Urothelium cell line (cell line): ENCODE data around the gene SDK2.
"Not testable (repeated sequence)": the region's sequence is repeated elsewhere in the genome, so short reads cannot be mapped to it uniquely, and the experiment has no call there.

ENCODE experiments used
- DNase-seq: peaks from one replicate; pipeline ENCODE4 v3.0.0; 2011; ENCODE audit warnings: low spot score, mixed read lengths
- FAIRE-seq: peaks from 2 replicates; lab custom pipeline; 2011; peaks lifted over from hg19 to GRCh38; lab: Jason Lieb, UNC

The SDK2 gene

DNA sequence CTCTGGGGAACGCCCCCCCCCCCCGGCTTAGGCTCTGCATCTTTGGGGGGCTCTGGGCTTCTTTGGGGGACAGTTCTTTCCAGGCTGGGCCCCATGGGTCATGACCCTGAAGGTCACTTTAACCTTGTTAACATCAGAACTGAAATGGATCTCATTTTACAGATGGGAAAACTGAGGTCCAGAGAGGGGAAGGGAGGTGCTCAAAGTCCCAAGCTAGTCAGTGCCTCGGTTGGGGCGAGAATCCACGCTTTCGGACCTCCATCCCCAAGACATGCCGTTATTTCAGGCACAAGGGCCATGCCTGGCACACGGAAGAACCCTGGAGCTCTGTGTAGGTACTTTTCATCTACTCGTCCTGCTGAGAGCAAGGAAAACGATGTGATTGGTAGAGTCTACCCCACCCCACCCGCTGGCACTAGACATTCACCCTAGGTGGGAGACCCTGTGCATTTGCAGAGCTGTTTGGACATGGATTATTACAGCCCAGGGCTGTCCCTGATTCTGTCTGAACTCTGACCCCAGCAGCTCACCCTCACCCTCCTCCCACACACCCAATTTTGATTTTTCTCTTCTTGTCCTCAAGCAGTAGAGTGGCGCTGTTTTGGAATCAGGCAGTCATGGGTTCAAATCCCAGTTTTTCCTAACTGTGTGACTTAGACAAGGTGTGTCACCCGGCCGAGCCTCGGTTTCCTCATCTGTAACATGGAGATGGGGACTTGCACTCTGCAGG, 177.4 kb downstream of the SDK2 start:
- FAIRE-seq (peak; percentile 48), DNase-seq (no peak)

DNA sequence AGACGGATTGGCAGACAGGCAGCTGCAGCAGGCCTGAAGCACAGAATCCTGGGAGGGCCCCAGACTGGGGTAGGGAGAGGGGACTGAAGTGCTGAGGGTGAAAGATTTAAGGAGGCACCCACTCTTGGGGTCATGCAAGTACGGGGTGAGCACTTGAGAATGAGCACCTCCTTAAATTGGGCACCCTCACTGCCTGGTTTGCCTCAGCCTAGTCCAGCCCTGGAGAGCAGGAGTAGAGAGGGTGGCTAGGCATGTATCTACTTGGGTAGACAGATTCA, 178.4 kb downstream of the SDK2 start:
- FAIRE-seq, result no peak

DNA sequence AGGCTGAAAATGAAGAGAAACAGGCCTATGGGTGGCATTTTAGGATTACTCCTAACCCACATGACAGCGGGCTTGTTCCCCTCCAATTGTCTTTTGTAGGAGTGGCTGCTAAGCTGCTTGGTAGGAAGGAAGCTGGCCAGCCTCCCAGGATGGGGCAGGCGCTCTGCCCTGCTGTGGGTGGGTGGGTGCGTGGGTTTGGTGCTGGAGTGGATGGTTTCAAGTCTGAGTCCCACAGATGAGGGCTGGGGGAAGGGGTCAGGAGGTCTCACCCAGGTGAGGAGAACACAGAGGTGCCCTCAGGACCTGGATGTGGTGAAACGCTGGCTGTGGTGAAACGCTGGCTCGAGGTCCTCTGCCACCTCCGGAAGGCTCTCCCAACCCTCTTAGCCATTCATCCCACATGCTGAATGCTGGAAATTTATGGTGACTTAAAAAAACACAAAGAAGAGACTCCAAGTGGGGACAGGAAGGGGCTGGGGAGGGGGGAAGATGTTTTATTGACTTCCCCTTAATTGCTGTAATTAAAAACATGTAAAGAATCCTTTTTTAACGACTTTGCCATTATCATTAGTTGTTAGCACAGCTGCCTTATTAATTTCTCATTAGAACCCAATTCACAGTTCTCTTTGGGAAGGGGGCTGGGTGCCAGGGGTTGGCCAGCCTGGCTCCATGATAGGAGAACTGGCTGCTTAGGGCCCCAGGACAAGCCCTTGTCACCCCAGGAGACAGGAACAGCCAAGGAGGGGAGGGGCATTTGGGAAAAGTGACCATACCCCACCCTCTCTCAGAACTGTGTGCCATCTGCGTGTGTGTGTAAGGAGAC, 178.9 kb downstream of the SDK2 start:
- FAIRE-seq (peak; percentile 70), DNase-seq (no peak)

More for the DNA sequence above, 178.4 kb downstream of the SDK2 start:
- no peak for DNase-seq

DNA sequence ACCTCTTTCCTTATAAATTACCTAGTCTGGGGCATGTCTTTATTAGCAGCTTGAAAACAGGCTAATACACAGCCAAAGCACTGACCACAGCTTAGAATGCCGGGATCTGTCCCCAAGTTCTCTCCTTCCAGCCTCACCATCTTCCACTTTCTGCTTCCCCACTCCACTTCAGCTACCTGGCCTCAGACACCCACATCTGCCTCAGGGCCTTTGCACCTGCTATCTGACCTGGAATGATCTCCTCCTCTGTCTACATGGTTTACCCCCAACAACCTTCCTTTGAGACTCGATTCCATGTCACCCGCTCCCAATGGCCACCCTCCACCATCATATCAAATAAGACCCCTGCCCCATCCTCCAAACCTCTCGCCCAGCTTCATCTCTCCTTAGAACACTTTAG, 179.8 kb downstream of the SDK2 start:
- FAIRE-seq (no peak), DNase-seq (no peak)

DNA sequence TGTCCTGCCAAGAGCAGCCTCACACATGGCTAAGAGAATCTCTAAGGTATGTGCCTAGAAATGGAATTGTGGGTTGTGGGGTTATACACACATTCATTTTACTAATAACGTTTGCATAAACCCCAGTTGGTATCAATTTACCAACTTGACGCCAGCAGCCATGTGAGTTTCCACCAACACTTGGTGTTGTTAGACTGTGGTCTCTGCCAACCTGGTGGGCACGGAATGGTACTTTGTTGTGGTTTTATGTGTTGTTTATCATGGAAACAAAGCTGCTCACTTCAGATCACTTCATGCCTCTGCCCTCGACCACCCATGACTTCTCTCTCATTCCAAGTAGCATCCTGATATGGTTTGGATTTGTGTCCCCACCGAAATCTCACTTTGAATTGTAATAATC, 180.4 kb downstream of the SDK2 start:
- FAIRE-seq (peak; percentile 96), DNase-seq (no peak)

DNA sequence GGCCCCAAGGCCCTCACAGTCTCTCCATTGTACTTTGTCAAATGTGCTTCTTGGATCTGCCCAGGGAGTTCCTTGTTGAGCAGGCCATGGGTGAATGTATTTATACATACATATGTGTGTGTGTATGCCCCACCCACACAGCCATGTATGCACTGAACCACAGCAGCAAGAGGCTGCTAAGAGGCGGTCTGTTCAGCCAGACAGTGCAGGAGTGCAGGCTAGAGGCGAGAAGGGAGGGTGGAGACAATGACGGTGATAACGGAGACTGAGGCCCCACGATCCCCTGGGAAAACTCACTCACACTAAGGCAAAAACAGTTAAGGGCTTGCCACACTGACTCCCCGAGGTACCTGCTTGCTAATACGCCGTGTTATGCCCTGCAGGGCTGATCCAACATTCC, 181.4 kb downstream of the SDK2 start:
- DNase-seq (no peak), FAIRE-seq (peak; percentile 9)

DNA sequence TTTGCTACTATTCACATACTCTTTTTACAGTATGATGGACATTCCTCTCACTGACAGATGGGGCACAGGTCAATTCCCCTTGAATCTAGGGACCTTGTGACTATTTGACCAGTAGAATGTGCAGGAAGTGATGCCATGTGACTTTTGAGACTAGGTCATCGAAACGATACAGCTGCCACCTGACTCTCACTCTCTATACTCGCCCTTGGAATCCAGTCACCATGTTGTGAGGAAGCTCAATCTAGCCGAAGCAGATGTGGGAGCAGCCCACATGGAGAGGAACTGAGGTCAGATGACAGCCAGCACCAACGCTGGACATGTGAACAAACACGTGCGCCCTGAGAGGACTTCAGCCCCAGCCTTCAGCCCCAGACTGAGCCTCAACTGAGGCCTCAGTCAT, 184.3 kb downstream of the SDK2 start:
- FAIRE-seq (no peak), DNase-seq (no peak)

DNA sequence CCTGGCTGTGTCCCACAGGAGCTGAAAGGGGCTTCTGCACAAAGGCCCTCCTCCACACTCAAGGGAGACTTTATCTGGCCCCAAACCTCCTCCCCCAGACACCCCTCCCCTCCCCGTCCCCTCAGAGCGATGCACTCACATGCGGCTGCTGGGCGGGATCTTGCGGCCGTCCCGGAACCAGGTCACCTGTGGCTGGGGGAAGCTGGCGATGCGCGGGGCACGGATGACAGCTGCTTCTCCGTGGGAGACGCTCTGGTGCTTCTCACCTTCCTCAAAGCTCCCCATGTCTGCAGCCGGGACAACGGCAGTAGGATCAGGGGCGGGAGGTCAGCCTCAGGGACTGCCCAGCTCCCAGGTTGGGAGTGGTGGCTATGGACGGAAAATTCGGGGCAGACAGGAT, 188.5 kb downstream of the SDK2 start:
- DNase-seq, result no peak
- FAIRE-seq, result no peak

DNA sequence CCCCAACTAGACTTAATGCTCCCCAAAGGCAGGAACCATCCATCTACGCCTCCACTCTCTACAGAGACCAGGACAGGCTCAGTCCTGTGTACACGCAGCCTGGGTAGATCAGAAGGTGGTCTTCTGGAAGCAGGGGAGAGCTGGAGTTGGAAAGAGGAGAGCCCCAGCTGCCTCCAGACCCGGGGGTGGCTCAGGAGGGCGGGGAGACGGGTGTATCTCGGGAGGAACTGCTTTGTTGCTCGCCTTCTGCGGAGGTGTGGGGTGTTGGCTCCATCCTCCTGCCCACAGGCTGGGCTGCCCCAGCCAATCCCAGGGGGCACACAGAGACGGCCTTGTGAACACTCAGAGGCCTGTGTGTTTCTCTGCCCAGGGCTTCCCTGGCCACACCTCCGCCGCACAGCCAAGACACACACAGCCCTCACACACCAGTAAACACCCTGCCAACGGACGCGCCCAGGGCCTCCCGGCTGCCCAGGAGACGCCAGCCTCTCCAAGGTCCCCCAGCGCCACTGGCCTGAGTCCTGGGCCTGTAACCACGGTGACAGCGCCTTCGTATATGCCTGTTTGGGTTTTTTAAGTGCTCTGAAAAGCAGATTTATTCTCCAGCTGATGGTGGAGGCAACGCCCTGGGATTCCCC, 189.1 kb downstream of the SDK2 start:
- DNase-seq (no peak), FAIRE-seq (peak; percentile 17)

DNA sequence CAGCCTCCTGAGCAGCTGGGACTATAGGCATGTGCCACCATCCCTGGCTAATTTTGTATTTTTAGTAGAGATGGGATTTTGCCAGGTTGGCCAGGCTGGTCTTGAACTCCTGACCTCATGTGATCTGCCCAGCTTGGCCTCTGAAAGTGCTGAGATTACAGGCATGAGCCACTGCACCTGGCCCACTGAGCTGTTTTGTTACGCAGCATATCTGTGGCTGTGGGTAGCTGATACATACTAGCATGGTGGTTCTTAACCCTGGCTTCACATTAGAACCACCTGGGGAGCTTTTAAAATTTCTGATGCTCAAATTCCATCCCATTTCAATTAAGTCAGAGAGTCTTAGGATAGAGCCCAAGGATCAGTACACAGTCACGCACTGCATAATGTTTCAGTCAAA, 190.8 kb downstream of the SDK2 start:
- not testable (repeated sequence) for FAIRE-seq, DNase-seq

DNA sequence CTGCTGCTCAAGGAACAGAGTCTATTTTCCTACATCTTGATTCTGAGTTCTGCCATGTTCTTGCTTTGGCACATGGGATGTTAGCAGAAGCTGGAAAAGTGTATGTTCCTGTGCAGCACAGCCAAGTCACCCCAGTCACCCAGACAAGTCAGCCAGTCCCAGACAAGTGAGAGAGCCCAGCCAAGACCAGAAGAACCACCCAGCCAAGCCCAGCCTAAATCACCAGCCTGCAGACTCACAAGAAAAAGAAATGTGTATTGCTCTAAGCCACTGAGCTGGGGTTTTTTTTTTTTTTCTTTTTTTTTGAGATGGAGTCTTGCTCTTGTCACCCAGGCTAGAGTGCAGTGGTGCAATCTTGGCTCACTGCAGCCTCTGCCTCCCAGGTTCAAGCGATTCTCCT, 191.2 kb downstream of the SDK2 start:
- FAIRE-seq (no peak), DNase-seq (no peak)

DNA sequence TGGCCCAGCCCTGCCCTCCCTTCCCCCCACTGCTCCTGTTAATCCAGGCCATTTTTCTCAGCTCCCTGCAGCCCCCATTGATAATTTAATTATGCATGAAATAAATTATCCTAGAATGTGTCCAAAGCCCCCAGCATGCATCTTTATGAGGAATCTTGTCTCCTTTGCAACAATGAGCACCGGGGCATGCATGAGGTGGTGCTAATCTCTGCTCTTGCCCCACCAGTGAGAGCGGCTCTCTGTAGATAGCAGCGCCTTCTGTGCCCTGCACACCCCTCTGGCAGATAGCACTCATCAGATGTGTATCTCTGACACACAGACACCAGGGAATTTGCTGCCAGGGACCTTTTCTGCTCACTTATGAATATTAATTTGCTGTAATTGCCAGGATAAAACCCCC, 192.2 kb downstream of the SDK2 start:
- DNase-seq (no peak), FAIRE-seq (no peak)

DNA sequence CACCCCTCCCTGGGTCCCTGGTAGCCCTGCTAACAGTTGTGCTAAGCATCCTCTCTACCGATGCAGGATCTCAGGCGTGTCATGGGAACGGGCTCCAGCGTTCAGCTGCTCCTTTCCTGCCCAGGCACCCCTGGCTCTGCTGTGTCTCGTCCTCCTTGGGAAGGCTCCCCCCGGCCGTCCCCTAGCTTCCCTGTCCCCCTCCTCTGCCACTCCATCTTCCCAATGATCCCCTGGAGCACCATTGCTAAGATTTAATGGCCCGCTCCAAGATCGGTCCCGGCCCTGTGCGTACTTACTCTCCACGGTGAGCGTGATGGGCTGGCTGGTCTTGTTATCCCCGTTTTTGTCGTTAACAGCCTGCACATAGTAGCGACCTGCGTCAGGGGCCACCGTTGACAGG, 196.9 kb downstream of the SDK2 start:
- DNase-seq (no peak), FAIRE-seq (peak; percentile 13)

DNA sequence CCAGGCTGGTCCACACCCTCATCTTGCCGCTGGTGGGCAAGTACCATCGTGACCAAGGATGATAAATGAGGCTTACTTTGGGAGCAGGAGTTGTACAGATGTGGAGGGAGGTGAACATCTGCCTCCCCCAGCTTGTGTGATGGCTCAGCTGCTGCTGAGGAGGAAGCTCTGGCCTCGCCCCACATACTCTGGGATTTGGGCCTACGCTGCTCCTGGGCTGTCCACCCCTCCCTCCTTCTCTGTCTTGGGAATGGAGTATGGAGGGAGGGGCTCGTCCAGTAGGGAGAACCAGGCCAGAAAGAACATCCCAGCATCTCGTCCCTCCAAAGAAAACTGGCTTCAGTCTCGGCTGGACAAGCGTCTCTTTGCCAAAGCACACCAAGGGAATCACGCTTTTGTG, 197.6 kb downstream of the SDK2 start:
- FAIRE-seq (peak; percentile 42), DNase-seq (no peak)

DNA sequence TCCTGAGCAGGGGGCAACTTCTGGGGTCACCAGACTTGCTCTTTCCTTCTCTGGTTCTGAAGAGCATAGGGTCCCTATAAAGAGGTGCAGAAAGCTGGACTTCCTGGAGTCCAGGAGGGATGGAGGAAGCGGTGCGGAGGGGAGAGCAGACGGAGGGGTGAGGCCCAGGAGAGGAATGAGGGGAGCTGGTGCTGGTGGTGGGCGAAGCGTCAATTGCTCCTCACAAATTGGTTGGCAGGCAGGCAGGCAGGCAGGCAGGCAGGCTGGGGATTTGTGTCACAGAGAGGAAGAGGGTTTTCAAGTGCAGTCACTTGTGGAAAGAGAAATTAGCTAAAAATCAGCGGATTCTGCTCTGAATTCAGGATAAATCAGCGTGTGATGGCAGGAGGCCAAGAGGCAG, 198.8 kb downstream of the SDK2 start:
- no peak for DNase-seq
- FAIRE-seq, result peak; percentile 20

DNA sequence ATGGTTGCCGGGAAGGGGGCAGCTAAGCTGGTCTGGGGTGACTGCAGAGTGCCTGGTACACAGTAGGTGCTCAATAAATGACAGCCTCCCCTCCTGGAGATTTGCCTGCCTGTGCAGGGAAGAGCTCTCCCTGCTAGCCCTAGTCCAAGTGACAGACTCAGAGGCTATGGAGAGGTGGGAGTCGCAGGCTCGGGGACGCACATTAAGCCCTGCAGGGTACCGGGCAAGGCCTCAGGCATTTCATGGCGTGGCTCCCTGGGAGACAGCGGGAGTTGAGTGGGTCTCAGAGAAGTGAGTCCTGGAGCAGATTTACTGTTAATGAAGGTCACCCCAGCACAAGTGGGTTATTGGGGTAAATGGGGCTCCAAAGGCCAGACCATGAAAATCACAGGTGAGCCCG, 200.2 kb downstream of the SDK2 start:
- DNase-seq (no peak), FAIRE-seq (no peak)

DNA sequence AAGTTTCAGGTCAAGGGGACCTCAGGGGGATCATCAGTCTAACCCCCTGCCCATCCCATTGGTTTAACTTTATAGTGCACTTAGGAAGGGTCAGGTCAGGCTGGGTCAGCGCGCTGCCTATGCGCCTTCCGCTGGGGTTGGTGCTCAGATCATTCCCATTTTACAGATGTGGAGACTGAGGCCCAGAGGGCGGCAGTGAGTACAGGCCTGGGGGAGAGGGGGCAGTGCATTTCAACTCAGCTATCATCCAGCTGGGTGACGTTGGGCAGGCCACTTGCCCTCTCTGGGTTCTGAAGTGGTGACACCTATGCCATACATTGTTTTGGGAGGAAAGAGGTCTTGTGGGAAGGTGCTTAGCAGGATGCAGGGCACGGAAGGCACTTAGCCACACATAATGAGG, 204.6 kb downstream of the SDK2 start:
- DNase-seq (no peak), FAIRE-seq (peak; percentile 81)

DNA sequence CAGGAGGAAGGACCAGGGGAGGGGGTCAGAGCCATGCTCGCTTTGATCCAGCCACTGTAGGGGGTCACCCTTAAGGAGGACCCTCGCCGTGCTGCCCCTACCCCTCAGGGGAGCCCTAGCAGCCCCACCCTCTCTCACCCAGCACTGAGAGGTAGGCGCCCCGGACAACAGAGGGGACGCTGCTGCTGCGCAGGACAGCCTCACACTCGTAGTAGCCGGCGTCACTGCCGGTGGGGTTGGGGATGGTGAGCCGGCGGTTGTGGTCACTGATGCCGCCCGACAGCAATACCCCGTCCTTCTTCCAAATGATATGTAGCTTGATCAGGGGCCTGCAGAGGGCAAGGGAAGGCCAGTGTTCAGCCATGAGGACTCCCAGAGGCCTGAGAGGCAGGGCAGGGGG, 206.4 kb downstream of the SDK2 start:
- FAIRE-seq (peak; percentile 62), DNase-seq (no peak)

DNA sequence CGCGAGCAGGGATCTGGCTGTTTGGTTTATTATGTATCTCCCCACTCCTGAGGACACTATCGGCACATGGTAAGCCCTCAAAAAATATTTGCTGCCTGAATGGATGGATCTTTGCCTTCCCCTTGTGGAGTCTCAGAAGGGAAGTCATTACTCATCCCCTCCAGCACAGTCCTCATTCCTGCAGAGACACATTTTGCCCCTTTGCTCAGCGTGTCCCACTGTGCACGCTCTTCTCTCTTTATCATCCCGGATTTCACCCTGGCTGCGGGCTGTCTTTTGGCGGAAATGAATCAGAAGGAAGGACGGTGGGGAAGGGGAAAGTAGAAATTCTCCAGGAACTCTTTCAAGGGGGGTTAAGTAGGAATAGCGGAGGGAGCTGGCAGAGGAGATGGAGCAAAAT, 207.3 kb downstream of the SDK2 start:
- FAIRE-seq, result peak; percentile 84
- no peak for DNase-seq

DNA sequence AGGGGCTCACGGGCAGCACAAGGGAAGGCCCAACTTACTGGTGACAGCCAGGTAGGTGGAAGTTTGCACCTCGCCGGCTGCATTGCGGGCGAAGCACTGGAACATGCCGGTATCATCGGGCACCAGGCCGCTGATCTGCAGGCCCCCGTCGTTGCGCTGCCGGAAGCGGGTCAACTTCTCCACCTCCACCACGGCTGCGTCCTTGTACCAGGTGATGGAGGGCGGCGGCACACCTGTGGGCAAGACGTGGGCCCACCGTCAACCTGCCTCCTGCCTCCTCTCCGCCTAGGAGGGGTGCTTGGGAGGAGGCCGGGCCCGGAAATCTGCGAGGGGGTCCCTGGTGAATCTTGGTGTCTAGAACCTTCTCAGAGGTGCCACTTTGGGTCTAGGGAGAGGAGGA, 208.8 kb downstream of the SDK2 start:
- peak; percentile 79 for FAIRE-seq

DNA sequence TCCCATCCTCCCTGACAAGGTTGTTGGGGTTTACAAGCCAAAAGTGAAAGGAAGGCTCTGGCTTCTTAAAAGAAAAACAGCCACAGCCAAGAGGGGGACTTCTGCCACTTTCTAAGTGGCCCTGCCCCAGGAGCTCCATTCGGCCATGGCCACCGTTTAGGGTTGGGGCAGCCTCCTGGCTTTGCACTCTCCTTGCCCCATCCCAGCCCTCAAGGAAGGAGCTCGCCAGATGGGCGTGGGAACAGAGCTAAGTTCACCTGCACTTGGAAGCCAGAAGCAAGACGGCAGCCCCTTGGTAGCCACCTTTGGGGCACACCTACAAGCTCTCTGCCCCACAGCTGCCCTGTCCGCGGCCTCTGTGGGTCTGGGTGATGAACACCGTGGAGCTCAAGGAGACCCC, 210.1 kb downstream of the SDK2 start:
- DNase-seq (no peak), FAIRE-seq (no peak)

More for the DNA sequence above, 208.8 kb downstream of the SDK2 start:
- DNase-seq, result no peak

DNA sequence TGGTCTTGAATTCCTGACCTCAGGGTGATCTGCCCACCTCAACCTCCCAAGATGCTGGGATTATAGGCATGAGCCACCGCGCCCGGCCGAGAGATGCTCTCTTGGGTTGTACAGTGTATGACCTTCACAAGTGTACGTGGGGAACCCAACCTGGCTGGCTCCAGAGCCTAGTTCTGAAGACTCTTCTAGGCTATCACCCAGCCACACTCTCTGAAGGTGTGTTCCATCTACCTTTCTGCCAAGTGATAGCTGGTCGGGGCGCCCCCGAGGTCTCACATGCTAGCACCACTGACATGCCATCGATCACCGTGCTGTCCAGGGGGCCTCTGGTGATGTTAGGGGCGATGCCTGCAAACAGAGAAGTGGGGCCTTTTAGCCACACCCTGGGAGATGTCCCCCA, 210.7 kb downstream of the SDK2 start:
- DNase-seq, result no peak
- no peak for FAIRE-seq
